Measurements from ENCODE around the gene CSNK2A2.

Gene CSNK2A2

GRCh38 chr16:58137581-58137980 is 60.3 kb downstream of the CSNK2A2 start:
- no peak for DNase-seq

- DNase-seq = peak; percentile 86 to 94 (median 90)
These were observed 68.6 kb downstream of the CSNK2A2 start, which contains the start of gene CFAP20 for GRCh38 chr16:58129097-58129936. CFAP20 (minus strand) TSS chr16:58129381; CDS start chr16:58129115, 266 bp downstream.

GRCh38 chr16:58128711-58129096 is 69.2 kb downstream of the CSNK2A2 start:
- DNase-seq = peak in 1 of 4 experiments; percentile 29

GRCh38 chr16:58128181-58128631 is 69.7 kb downstream of the CSNK2A2 start:
- no peak for DNase-seq

- DNase-seq = no peak
These were observed 70.3 kb downstream of the CSNK2A2 start for GRCh38 chr16:58127634-58128033.

GRCh38 chr16:58127033-58127556 is 70.8 kb downstream of the CSNK2A2 start:
- DNase-seq = no peak

- DNase-seq = no peak
These were observed 71.4 kb downstream of the CSNK2A2 start for GRCh38 chr16:58126451-58126961.

- no peak for DNase-seq
These were observed 72.0 kb downstream of the CSNK2A2 start for GRCh38 chr16:58125781-58126335.

GRCh38 chr16:58125041-58125440 is 72.9 kb downstream of the CSNK2A2 start:
- DNase-seq = no peak

GRCh38 chr16:58124601-58124915 is 73.3 kb downstream of the CSNK2A2 start:
- no peak for DNase-seq

GRCh38 chr16:58123896-58124600 is 73.9 kb downstream of the CSNK2A2 start:
- DNase-seq = no peak

- DNase-seq = no peak
These were observed 76.8 kb downstream of the CSNK2A2 start for GRCh38 chr16:58121132-58121531.

GRCh38 chr16:58120234-58120633 is 77.7 kb downstream of the CSNK2A2 start:
- DNase-seq = no peak

- no peak for DNase-seq
These were observed 78.4 kb downstream of the CSNK2A2 start for GRCh38 chr16:58119509-58119845.

- DNase-seq = no peak
These were observed 79.0 kb downstream of the CSNK2A2 start for GRCh38 chr16:58118801-58119508.

GRCh38 chr16:58116529-58116928 is 81.4 kb downstream of the CSNK2A2 start:
- DNase-seq = no peak

- no peak for DNase-seq
These were observed 81.8 kb downstream of the CSNK2A2 start for GRCh38 chr16:58116081-58116480.

- no peak for DNase-seq
These were observed 82.8 kb downstream of the CSNK2A2 start for GRCh38 chr16:58114827-58115825.

- DNase-seq = no peak
These were observed 86.6 kb downstream of the CSNK2A2 start for GRCh38 chr16:58111302-58111627.

- DNase-seq = no peak
These were observed 87.2 kb downstream of the CSNK2A2 start for GRCh38 chr16:58110571-58111301.

- DNase-seq = no peak
These were observed 88.0 kb downstream of the CSNK2A2 start for GRCh38 chr16:58109881-58110280.
